GM12891 (cell line): ENCODE results near the gene ACBD6.

Experiments
- DNase-seq: peaks from one replicate; pipeline ENCODE4 v3.0.0; 2011; ENCODE audit warnings: low spot score; ENCODE audit not compliant: insufficient read length
- FAIRE-seq: peaks from 2 replicates; lab custom pipeline; 2011; peaks lifted over from hg19 to GRCh38; lab: Jason Lieb, UNC
- PAX5 ChIP-seq: IDR thresholded peaks from 2 replicates; pipeline ENCODE4 v1.6.1; 2011; ENCODE audit warnings: low read length, moderate library complexity, mild to moderate bottlenecking; ENCODE audit not compliant: insufficient read depth, severe bottlenecking
- POLR2A ChIP-seq: IDR thresholded peaks from 2 replicates; pipeline ENCODE4 v1.6.1; 2011; ENCODE audit warnings: low read depth, low read length, control low read depth
- POLR2AphosphoS5 ChIP-seq: IDR thresholded peaks from 2 replicates; pipeline ENCODE4 v1.6.1; 2011; ENCODE audit warnings: low read depth, low read length, control low read depth
- POU2F2 ChIP-seq: IDR thresholded peaks from 2 replicates; pipeline ENCODE4 v1.6.1; 2011; ENCODE audit warnings: low read depth, mild to moderate bottlenecking, control low read depth, low read length, moderate library complexity
- SPI1 ChIP-seq: IDR thresholded peaks from 2 replicates; pipeline ENCODE4 v1.6.1; 2011; ENCODE audit warnings: low read depth, low read length, control low read depth
- TAF1 ChIP-seq: IDR thresholded peaks from 2 replicates; pipeline ENCODE4 v1.6.1; 2011; ENCODE audit warnings: low read depth, low read length, control low read depth

ACBD6 gene

DNA sequence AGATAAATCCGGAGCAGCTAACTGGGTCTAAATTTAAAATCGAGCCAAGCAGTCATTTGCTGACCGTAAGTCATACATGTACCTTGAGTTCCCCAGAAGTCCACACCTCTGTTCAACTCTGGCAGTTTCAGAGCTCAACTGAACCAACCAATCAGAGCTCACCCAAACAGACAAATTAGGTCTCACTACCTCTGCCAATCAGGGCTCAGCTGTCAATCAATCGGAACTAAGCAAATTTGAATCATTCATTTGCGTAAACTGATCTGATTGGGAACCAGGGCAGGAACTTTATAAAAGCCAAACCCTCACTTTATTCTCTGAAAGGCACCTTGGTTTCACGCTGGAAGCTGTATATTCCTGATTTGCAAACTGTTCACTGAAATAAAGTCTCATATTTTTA is 11.2 kb upstream of the ACBD6 start:
- no peak for FAIRE-seq
- TF ChIP-seq TAF1, result no peak
- TF ChIP-seq POU2F2, result no peak
- no peak for TF ChIP-seq SPI1
- TF ChIP-seq PAX5, result no peak
- no peak for TF ChIP-seq POLR2A
- TF ChIP-seq POLR2AphosphoS5, result no peak
- no peak for DNase-seq

- DNase-seq, result no peak
- TF ChIP-seq POLR2AphosphoS5, result no peak
- no peak for FAIRE-seq
Observed at GRCh38 chr1:180510882-180511281, 8.5 kb upstream of the ACBD6 start.

DNA sequence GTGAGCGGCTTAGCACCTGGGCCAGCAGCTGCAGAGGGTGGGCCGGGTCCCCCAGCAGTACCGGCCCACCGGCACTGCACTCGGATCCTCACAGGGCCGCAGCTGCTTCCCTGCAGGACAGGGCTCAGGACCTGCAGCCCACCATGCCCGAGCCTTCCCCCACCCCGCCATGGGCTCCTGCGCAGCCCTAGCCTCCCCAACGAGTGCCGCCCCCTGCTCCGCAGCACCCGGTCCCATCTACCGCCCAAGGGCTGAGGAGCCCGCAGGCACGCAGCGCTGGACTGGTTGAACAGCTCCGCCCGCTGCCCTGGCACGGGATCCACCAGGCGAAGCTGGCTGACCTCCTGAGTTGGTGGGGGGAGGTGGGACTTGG is 6.3 kb upstream of the ACBD6 start:
- TF ChIP-seq POLR2AphosphoS5, result no peak
- TF ChIP-seq TAF1, result no peak
- TF ChIP-seq PAX5, result no peak
- no peak for FAIRE-seq
- no peak for DNase-seq

GRCh38 chr1:180507795-180508724 is 5.7 kb upstream of the ACBD6 start:
- no peak for FAIRE-seq
- TF ChIP-seq POLR2A (no peak), SPI1 (no peak), POLR2AphosphoS5 (no peak), PAX5 (no peak), TAF1 (no peak), POU2F2 (no peak)
- no peak for DNase-seq

- TF ChIP-seq POU2F2, result no peak
- TF ChIP-seq POLR2AphosphoS5, result no peak
- no peak for TF ChIP-seq SPI1
- TF ChIP-seq POLR2A, result no peak
- TF ChIP-seq PAX5, result no peak
- TF ChIP-seq TAF1, result no peak
- no peak for FAIRE-seq
- DNase-seq, result no peak
Observed at GRCh38 chr1:180505732-180506335, 3.5 kb upstream of the ACBD6 start.

GRCh38 chr1:180504186-180504585 is 1.8 kb upstream of the ACBD6 start:
- FAIRE-seq (no peak), DNase-seq (no peak)
- TF ChIP-seq SPI1 (no peak), PAX5 (no peak), POU2F2 (no peak), POLR2A (no peak), TAF1 (no peak), POLR2AphosphoS5 (no peak)

- DNase-seq (no peak), FAIRE-seq (no peak)
- TF ChIP-seq POU2F2, result no peak
- no peak for TF ChIP-seq POLR2AphosphoS5
- no peak for TF ChIP-seq TAF1
- TF ChIP-seq SPI1, result no peak
- no peak for TF ChIP-seq POLR2A
- TF ChIP-seq PAX5, result no peak
Observed at GRCh38 chr1:180503280-180503862, 994 bp upstream of the ACBD6 start.

GRCh38 chr1:180501865-180502360 is 464 bp downstream of the ACBD6 start:
- FAIRE-seq, result no peak
- peak; percentile 49 for DNase-seq

DNA sequence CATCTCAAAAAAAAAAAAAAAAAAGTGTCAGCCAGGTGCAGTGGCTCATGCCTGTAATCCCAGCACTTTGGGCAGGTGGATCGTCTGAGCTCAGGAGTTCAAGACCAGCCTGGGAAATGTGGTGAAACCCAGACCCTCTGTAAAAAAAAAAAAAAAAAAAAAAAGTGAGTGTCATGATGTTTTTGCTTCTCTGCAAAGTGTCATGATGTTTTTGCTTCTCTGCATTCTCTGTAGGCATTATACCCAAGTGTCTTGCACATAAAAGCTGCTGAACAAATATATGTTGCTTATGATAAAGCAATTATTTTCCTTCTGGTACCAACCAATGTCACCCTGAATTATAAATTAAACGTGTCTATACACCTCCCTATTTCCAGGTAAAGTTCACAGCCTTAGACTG is 1.7 kb downstream of the ACBD6 start:
- FAIRE-seq, result no peak
- no peak for DNase-seq
- TF ChIP-seq POLR2AphosphoS5 (no peak), TAF1 (no peak), POU2F2 (no peak), SPI1 (no peak), POLR2A (no peak), PAX5 (no peak)

More at GRCh38 chr1:180501865-180502360, 464 bp downstream of the ACBD6 start:
- TF ChIP-seq POLR2A, result no peak
- no peak for TF ChIP-seq TAF1
- no peak for TF ChIP-seq SPI1
- no peak for TF ChIP-seq POLR2AphosphoS5
- no peak for TF ChIP-seq POU2F2
- no peak for TF ChIP-seq PAX5
